Stimulated activated memory B cell treated with anti-CD40 and anti-IgM and Interleukin-4, amounts not matched to agents 10 μg/mL and 1 μg/mL and 100 μg/mL, for 72 hours (primary cell): Measurements from ENCODE around the gene VWF.

ENCODE experiments used
- ATAC-seq: fragments of 150-1000 bp; cut with Tn5 transposase; 2 replicates; pipeline ENCODE4 v1.10.0; 2021
- H3K27ac Mint-ChIP-seq: one replicate; pipeline ENCODE4 v1.8.0; 2022; ENCODE audit warnings: mild to moderate bottlenecking, mixed read lengths
- H3K27me3 Mint-ChIP-seq: one replicate; pipeline ENCODE4 v1.8.0; 2022; ENCODE audit warnings: mixed read lengths
- H3K36me3 Mint-ChIP-seq: one replicate; pipeline ENCODE4 v1.8.0; 2022; ENCODE audit warnings: mixed read lengths
- H3K4me1 Mint-ChIP-seq: one replicate; pipeline ENCODE4 v1.8.0; 2022; ENCODE audit warnings: mixed read lengths
- H3K4me3 Mint-ChIP-seq: one replicate; pipeline ENCODE4 v1.8.0; 2022; ENCODE audit warnings: mild to moderate bottlenecking, moderate library complexity, mixed read lengths
- H3K9me3 Mint-ChIP-seq: one replicate; pipeline ENCODE4 v1.8.0; 2022; ENCODE audit warnings: mixed read lengths

Gene VWF

DNA sequence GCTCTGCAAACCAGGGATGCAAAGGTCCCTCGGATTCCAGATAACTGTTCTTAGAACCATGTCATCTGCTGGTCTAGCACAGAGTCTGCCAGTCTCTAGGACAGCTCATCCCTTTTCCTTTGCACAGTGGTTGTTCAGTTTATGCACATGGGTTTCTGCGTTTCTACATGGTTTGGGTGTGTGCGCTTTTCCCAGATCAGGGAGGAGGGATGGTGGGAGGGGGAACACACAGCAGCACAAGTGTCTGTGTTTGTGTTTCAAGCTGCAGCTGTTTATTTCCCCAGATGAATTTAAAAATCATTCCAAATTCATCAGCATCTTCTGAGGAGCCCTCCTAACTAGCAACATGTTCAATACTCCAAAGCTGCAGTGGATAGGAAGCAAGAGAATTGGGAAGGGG, 224.8 kb downstream of the VWF start:
- H3K4me1 Mint-ChIP-seq, result no peaks in the 10 kb centered on the region
- H3K9me3 Mint-ChIP-seq, result no peaks in the 10 kb centered on the region
- H3K27ac Mint-ChIP-seq, result no peak overlapping the region
- no peak for ATAC-seq
- H3K36me3 Mint-ChIP-seq, result no peaks in the 10 kb centered on the region
- no peak overlapping the region for H3K4me3 Mint-ChIP-seq
- peaks cover 49% of the 10 kb centered on the region for H3K27me3 Mint-ChIP-seq

- Mint-ChIP-seq H3K36me3 (no peaks in the 10 kb centered on the region), H3K27me3 (peaks cover 46% of the 10 kb centered on the region), H3K27ac (no peak overlapping the region), H3K4me1 (no peaks in the 10 kb centered on the region), H3K4me3 (no peak overlapping the region), H3K9me3 (no peaks in the 10 kb centered on the region)
- no peak for ATAC-seq
Observed at GRCh38 chr12:5898874-5899273, 225.6 kb downstream of the VWF start.
